Neural progenitor cell (in vitro differentiated cells): Measurements from ENCODE around the gene HMGCR. TPM values are rescaled to one million over a fixed set of nuclear protein-coding genes. Genes with fewer than 3 reads are reported as not detected.

ENCODE experiments used
- DNase-seq: peaks from one replicate; pipeline ENCODE4 v3.0.0-alpha.2; 2016; ENCODE audit warnings: low spot score
- H2AFZ ChIP-seq: fragments of 200-600 bp; sonication (generic); replicated peaks from 2 replicates; pipeline ENCODE4 v1.6.1; 2016; ENCODE audit warnings: antibody characterized with exemption
- H3F3A ChIP-seq: fragments of 200-600 bp; sonication (generic); 2 replicates; pipeline ENCODE4 v1.6.1; 2016; ENCODE audit warnings: antibody characterized with exemption, low read depth
- H3K27ac ChIP-seq: fragments of 200-600 bp; sonication (generic); 2 replicates; pipeline ENCODE4 v1.5.1; 2016; ENCODE audit warnings: mild to moderate bottlenecking
- H3K27me3 ChIP-seq: fragments of 200-600 bp; sonication (generic); 2 replicates; pipeline ENCODE4 v1.6.1; 2016; ENCODE audit warnings: mild to moderate bottlenecking, moderate library complexity
- H3K36me3 ChIP-seq: fragments of 200-600 bp; sonication (generic); 2 replicates; pipeline ENCODE4 v1.5.1; 2016
- H3K4me1 ChIP-seq: fragments of 200-600 bp; sonication (generic); 2 replicates; pipeline ENCODE4 v1.6.1; 2016; ENCODE audit warnings: mixed run types
- H3K4me2 ChIP-seq: fragments of 200-600 bp; sonication (generic); 2 replicates; pipeline ENCODE4 v1.6.1; 2016
- H3K4me3 ChIP-seq: fragments of 200-600 bp; sonication (generic); 2 replicates; pipeline ENCODE4 v1.5.1; 2016
- H3K79me2 ChIP-seq: fragments of 200-600 bp; sonication (generic); 2 replicates; pipeline ENCODE4 v1.6.1; 2016; ENCODE audit warnings: low read depth
- H3K9ac ChIP-seq: fragments of 200-600 bp; sonication (generic); 2 replicates; pipeline ENCODE4 v1.6.1; 2016
- H3K9me3 ChIP-seq: fragments of 200-600 bp; sonication (generic); 2 replicates; pipeline ENCODE4 v1.5.1; 2016; ENCODE audit warnings: low read depth
- H4K20me1 ChIP-seq: fragments of 200-600 bp; sonication (generic); 2 replicates; pipeline ENCODE4 v1.6.1; 2016; ENCODE audit warnings: low read depth
- H3K27ac Mint-ChIP-seq: 3 replicates; pipeline ENCODE4 v1.8.0; 2021; ENCODE audit warnings: mixed read lengths
- H3K27me3 Mint-ChIP-seq: 2 replicates; pipeline ENCODE4 v1.8.0; 2022; ENCODE audit warnings: low read depth, mild to moderate bottlenecking, inconsistent platforms, moderate library complexity, mixed read lengths; ENCODE audit not compliant: insufficient read depth
- H3K36me3 Mint-ChIP-seq: 3 replicates; pipeline ENCODE4 v1.8.0; 2021; ENCODE audit warnings: mixed read lengths
- H3K4me1 Mint-ChIP-seq: 3 replicates; pipeline ENCODE4 v1.8.0; 2021; ENCODE audit warnings: mixed read lengths
- H3K4me3 Mint-ChIP-seq: 3 replicates; pipeline ENCODE4 v1.8.0; 2021; ENCODE audit warnings: mild to moderate bottlenecking, moderate library complexity, mixed read lengths
- H3K9me3 Mint-ChIP-seq: 3 replicates; pipeline ENCODE4 v1.8.0; 2020; ENCODE audit warnings: mixed read lengths
- CTCF ChIP-seq: fragments of 200-600 bp; sonication (generic); IDR thresholded peaks from 2 replicates; pipeline ENCODE4 v1.5.1; 2017; ENCODE audit warnings: antibody characterized with exemption, mild to moderate bottlenecking
- EZH2 ChIP-seq: fragments of 200-600 bp; sonication (generic); IDR thresholded peaks from 2 replicates; pipeline ENCODE4 v1.6.1; 2017; ENCODE audit warnings: antibody characterized with exemption, mild to moderate bottlenecking, moderate library complexity
- EZH2phosphoT487 ChIP-seq: fragments of 200-600 bp; sonication (generic); IDR thresholded peaks from 2 replicates; pipeline ENCODE4 v1.6.1; 2017; ENCODE audit warnings: antibody characterized with exemption
- total RNA-seq: library from RNA; depleted of rRNA; stranded (reverse); fragments of >200 nt; gene quantifications from 2 replicates; pipeline ENCODE4 v1.2.3, GENCODE V29; 2015; ENCODE audit warnings: low replicate concordance

The HMGCR gene
- total RNA-seq, 1 donor from 2014 or later = 227 TPM

- H3K36me3 Mint-ChIP-seq = peaks cover 8% of the 10 kb centered on the region
- no peak overlapping the region for H3K27ac Mint-ChIP-seq
- H3K27me3 Mint-ChIP-seq = no peaks in the 10 kb centered on the region
- no peaks in the 10 kb centered on the region for H3K9me3 Mint-ChIP-seq
- Histone ChIP-seq H3K79me2 (no peaks in the 10 kb centered on the region), H3K36me3 (peaks cover 5% of the 10 kb centered on the region), H3K27ac (no peak overlapping the region), H3F3A (no peaks in the 10 kb centered on the region), H3K9me3 (no peaks in the 10 kb centered on the region), H3K4me2 (no peak overlapping the region), H4K20me1 (no peaks in the 10 kb centered on the region), H2AFZ (no peak overlapping the region), H3K9ac (no peak overlapping the region), H3K4me3 (no peak overlapping the region), H3K4me1 (no peaks in the 10 kb centered on the region), H3K27me3 (no peaks in the 10 kb centered on the region)
- no peak overlapping the region for H3K4me3 Mint-ChIP-seq
- H3K4me1 Mint-ChIP-seq = no peaks in the 10 kb centered on the region
- no peak for DNase-seq
- TF ChIP-seq EZH2 = no peak
- TF ChIP-seq EZH2phosphoT487 = no peak
- no peak for TF ChIP-seq CTCF
Observed at GRCh38 chr5:75389430-75389829, 52.4 kb downstream of the HMGCR start.

- no peak for DNase-seq
- Mint-ChIP-seq H3K9me3 (no peaks in the 10 kb centered on the region), H3K4me3 (no peak overlapping the region), H3K27ac (no peak overlapping the region), H3K4me1 (no peaks in the 10 kb centered on the region), H3K27me3 (no peaks in the 10 kb centered on the region), H3K36me3 (peaks cover 6% of the 10 kb centered on the region)
- Histone ChIP-seq H3K4me3 (no peak overlapping the region), H3K4me1 (no peaks in the 10 kb centered on the region), H3K4me2 (no peak overlapping the region), H3K79me2 (no peaks in the 10 kb centered on the region), H3F3A (no peaks in the 10 kb centered on the region), H3K36me3 (no peaks in the 10 kb centered on the region), H3K27me3 (no peaks in the 10 kb centered on the region), H2AFZ (no peak overlapping the region), H4K20me1 (no peaks in the 10 kb centered on the region), H3K9me3 (no peaks in the 10 kb centered on the region), H3K9ac (no peak overlapping the region), H3K27ac (no peak overlapping the region)
- no peak for TF ChIP-seq CTCF
Observed at GRCh38 chr5:75395277-75395676, 58.3 kb downstream of the HMGCR start.

GRCh38 chr5:75405296-75405695, 68.3 kb downstream of the HMGCR start:
- no peak for DNase-seq
- Mint-ChIP-seq H3K27me3 (no peaks in the 10 kb centered on the region), H3K9me3 (no peaks in the 10 kb centered on the region), H3K36me3 (peaks cover 13% of the 10 kb centered on the region), H3K27ac (no peak overlapping the region), H3K4me1 (no peaks in the 10 kb centered on the region), H3K4me3 (no peak overlapping the region)
- Histone ChIP-seq H3K27ac (no peak overlapping the region), H3K36me3 (no peaks in the 10 kb centered on the region), H2AFZ (no peak overlapping the region), H4K20me1 (no peaks in the 10 kb centered on the region), H3K4me1 (no peaks in the 10 kb centered on the region), H3K27me3 (no peaks in the 10 kb centered on the region), H3K9ac (no peak overlapping the region), H3K9me3 (no peaks in the 10 kb centered on the region), H3K4me2 (no peak overlapping the region), H3K4me3 (no peak overlapping the region), H3K79me2 (no peaks in the 10 kb centered on the region), H3F3A (no peaks in the 10 kb centered on the region)
- TF ChIP-seq EZH2phosphoT487 (no peak), CTCF (no peak), EZH2 (no peak)

Other genes starting within 250 kb of the HMGCR start
- gene ANKRD31, start 100.3 kb upstream of the HMGCR start, total RNA-seq = 0.74 and 0.75 TPM in 2 replicates
- 37.3 and 50.4 TPM in 2 replicates for gene CERT1, start 174.4 kb downstream of the HMGCR start, total RNA-seq
- 22.0 and 30.9 TPM in 2 replicates for gene POLK, start 174.7 kb downstream of the HMGCR start, total RNA-seq